HUDEP-2 (cell line): ENCODE measurements around the gene CEACAM20.
"Not testable (repeated sequence)": the region's sequence is repeated elsewhere in the genome, so short reads cannot be mapped to it uniquely, and the experiment has no call there.

Experiments
- DNase-seq, 76 experiments: peaks; one replicate each; lab custom pipeline; 2025; ENCODE audit not compliant: unreplicated experiment in 76 of 76; lab: John Stamatoyannopoulos, UW

Gene CEACAM20

GRCh38 chr19:44529536-44529935 is at the start of gene CEACAM20:
Gene CEACAM20, minus strand, starts transcription at chr19:44529675. Its CDS starts 166 bp downstream, at chr19:44529509.
- DNase-seq = no peak

GRCh38 chr19:44577566-44577874 is 48.0 kb upstream of the CEACAM20 start:
- no peak for DNase-seq

DNA sequence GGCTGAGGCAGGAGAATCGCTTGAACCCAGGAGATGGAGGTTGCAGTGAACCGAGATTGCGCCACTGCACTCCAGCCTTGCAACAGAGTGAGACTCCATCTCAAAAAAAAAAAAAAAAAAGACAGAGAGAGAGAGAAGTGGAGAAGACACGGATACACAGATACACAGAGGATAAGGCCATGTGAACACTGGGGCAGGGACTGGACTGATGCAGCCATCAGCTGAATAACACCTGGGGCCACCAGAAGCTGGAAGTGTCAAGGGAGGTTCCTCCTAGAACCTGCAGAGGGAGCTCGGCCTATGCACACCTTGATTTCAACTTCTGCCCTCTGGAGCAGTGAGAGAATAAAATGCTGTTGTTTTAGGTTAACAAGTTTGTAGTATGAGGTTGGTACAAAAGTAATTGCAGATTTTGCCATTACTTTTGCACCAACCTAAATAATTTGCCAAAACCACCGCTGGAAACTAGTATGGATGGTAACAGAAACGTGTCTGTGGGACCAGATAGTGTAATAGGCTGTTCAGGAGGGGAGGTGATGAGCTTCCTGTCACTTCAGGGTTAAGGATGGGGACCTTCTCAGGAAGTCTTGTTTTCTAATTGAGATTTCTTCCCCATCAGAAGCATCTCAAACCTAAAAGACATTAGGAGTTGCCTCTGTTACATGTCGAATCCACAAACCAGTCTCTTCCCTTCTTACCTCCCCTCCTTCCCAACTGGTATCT is 47.5 kb upstream of the CEACAM20 start:
- DNase-seq = peak in 13 of 76 experiments; percentile 3 to 39 (median 23)

- no peak for DNase-seq
Measured at GRCh38 chr19:44575116-44575700, 45.7 kb upstream of the CEACAM20 start.

- no peak for DNase-seq
Measured at GRCh38 chr19:44574186-44574950, 44.9 kb upstream of the CEACAM20 start.

- DNase-seq = no peak
Measured at GRCh38 chr19:44573627-44574026, 44.2 kb upstream of the CEACAM20 start.

DNA sequence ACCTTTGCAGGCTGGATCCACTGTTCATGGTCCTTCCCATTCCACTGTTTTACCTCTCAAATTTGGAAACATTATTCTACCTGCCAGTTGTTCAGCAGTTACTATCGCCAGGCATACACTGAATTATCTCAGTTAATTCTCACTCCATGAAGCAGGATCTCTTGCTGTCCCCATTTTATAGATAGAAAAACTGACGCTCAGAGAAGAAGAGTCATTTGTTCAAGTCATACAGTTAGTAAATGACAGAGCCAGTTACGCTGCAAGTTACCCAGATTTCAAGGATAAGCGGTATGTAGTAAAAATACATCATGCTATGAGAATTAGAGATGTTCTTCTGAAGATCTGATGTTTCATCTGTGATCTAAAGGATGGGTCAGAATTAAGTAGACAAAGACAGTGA is 43.7 kb upstream of the CEACAM20 start:
- DNase-seq = no peak

- DNase-seq = no peak
Measured at GRCh38 chr19:44572581-44572900, 43.1 kb upstream of the CEACAM20 start.

GRCh38 chr19:44571830-44572580 is 42.5 kb upstream of the CEACAM20 start:
- DNase-seq = no peak

- DNase-seq = peak in 60 of 76 experiments; percentile 13 to 82 (median 55)
Measured at GRCh38 chr19:44570984-44571684, 41.7 kb upstream of the CEACAM20 start.

DNA sequence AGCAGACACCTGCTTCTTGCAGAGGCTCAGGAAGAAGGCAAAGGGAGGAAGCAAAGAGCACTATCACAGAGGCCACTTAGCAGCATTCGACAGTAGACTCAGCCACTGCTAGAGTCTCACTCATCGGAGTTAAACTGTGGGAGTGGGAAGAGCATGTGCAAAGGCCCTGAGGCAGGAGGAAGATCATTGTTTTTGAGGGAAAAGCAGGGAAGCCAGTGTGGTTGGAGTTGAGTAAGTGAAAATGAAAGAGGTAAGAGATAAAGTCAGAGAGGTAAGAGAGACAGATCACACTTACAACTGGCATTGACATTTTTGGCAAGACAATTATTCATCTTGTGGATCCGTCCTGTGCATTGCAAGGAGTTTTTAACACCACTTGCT is 41.1 kb upstream of the CEACAM20 start:
- DNase-seq = no peak

- DNase-seq = no peak
Measured at GRCh38 chr19:44567745-44568144, 38.3 kb upstream of the CEACAM20 start.

- no peak for DNase-seq
Measured at GRCh38 chr19:44566984-44567383, 37.5 kb upstream of the CEACAM20 start.

- not testable (repeated sequence) for DNase-seq
Measured at GRCh38 chr19:44563086-44563655, 33.7 kb upstream of the CEACAM20 start.

- no peak for DNase-seq
Measured at GRCh38 chr19:44557933-44558332, 28.5 kb upstream of the CEACAM20 start.

DNA sequence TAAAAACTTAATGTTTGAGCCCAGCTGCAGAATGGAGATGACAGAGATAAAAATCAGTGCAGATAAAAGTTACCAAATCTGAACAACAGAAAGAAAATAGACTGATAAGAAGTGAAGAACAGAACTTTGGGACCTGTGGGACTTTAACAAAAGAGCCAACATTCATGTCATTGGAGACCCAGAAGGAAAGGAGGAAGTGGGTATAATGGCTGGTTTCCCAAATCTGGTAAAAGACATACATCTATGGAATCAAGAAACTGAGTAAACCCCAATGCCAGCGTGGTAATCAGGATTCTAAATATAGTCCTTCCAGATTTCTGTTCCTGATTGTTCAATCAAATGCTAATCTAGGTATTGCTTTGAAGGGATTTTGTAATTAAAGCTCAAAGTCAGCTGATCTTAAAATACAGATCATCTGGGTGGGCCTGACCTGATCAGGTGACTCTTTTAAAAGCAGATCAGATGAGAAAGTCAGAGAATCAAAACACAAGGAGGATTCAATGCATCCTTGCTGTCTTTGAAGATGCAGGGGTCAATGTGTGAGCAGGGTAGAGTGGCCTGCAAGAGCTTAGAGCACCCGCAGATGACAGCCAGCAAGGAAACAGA is 25.3 kb upstream of the CEACAM20 start:
- DNase-seq = no peak

DNA sequence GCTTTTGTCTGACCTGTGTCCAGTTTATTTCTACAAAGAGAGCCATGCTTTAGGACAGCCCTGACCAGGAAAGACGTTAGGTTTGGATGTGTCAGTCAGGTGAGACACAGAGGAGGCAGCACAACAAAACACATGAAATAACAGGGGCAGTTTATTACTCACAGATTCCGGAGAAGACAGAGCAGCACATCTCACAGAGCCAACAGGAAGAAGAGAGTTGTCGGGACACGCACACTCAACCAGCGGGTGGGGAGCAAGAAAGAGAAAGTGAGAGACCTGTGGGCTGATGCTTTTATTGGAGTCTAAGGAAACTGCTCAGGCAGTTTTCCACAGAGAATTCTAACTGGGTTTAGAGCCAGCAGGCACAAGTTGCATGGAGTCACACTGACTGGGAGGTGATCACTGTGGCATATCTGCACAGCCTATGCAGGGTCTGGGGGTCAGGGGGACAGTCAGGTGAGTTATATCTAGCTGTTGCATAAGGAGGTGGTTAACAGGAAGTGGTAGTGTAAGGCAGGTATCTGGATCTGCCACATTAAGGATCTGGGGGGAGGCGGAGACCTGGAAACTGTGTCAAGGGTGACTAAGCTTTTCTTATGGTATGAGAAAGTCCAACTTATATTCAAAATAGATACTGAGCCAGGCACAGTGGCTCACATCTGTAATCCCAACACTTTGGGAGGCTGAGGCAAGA is 24.1 kb upstream of the CEACAM20 start:
- DNase-seq = peak in 1 of 76 experiments; percentile 2

DNA sequence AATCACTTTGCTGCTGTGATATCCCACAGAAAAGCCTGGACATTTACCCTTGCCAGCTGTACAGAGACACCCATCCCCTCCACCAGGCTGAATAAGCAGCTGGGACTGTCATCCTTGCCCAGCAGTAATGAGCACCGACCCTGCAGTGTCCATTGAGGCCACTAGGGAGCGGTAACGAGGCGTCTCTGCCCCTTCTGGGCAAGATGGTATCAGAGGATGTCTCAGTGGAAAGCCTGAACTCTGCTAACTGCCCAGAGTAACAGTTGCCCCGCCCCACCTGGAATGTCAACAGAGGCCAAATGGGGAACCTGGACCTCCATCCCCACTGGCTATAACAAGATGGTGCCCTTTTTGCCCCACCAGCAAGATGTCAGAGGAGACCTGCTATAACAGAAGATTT is 22.8 kb upstream of the CEACAM20 start:
- peak in 68 of 76 experiments; percentile 5 to 78 (median 52) for DNase-seq

DNA sequence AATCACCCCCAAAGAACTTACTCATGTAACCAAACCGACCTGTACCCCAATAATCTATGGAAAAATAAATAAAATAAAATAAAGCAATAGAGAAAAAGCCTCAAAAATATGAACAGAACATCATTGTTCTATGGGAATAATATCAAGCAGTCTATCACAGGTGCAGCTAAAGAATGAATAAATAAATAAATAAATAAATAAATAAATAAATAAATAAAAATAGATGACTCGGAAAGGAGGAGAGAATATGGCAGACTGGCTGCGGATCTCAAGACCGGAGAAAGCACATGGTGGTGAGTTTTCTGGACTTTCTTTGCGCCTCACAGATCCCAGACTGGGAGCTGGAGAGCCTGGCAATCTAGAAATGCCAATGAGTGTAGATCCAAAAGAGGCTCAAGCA is 22.4 kb upstream of the CEACAM20 start:
- no peak for DNase-seq
